OCI-LY1 (cell line): ENCODE results near the gene STRADA.

ENCODE experiments used
- H2AFZ ChIP-seq: fragments of 200-600 bp; sonication (generic), shearing (Covaris generic); 2 replicates; pipeline ENCODE4 v1.6.0; 2014; ENCODE audit warnings: antibody characterized with exemption, mild to moderate bottlenecking, low read length
- H3F3A ChIP-seq: fragments of 200-600 bp; sonication (generic), shearing (Covaris generic); 2 replicates; pipeline ENCODE4 v1.6.0; 2014; ENCODE audit warnings: mild to moderate bottlenecking, antibody characterized with exemption, low read length, moderate library complexity; ENCODE audit not compliant: insufficient read depth
- H3K27ac ChIP-seq: fragments of 200-600 bp; sonication (generic); 2 replicates; pipeline ENCODE4 v1.5.1; 2014; ENCODE audit warnings: low read length, mixed run types, mild to moderate bottlenecking, low read depth; ENCODE audit not compliant: poor library complexity, severe bottlenecking
- H3K27me3 ChIP-seq: fragments of 200-600 bp; sonication (generic); 2 replicates; pipeline ENCODE4 v1.6.0; 2014; ENCODE audit warnings: antibody characterized with exemption, mild to moderate bottlenecking, low read length, moderate library complexity; ENCODE audit not compliant: insufficient read depth
- H3K36me3 ChIP-seq: fragments of 200-600 bp; sonication (generic); 2 replicates; pipeline ENCODE4 v1.6.1; 2014; ENCODE audit warnings: mild to moderate bottlenecking, antibody characterized with exemption, low read length, moderate library complexity, mixed read lengths; ENCODE audit not compliant: insufficient read depth
- H3K4me1 ChIP-seq: fragments of 200-600 bp; sonication (generic); 2 replicates; pipeline ENCODE4 v1.5.1; 2014; ENCODE audit warnings: mild to moderate bottlenecking, low read length, moderate library complexity; ENCODE audit not compliant: insufficient read depth, severe bottlenecking
- H3K4me2 ChIP-seq: fragments of 200-600 bp; sonication (generic), shearing (Covaris generic); 2 replicates; pipeline ENCODE4 v1.6.1; 2014; ENCODE audit warnings: low read length
- H3K4me3 ChIP-seq: fragments of 200-600 bp; sonication (generic); 2 replicates; pipeline ENCODE4 v1.5.1; 2014; ENCODE audit warnings: low read length, low read depth, mild to moderate bottlenecking, mixed read lengths; ENCODE audit not compliant: poor library complexity, severe bottlenecking
- H3K79me2 ChIP-seq: fragments of 200-600 bp; shearing (Covaris generic); 2 replicates; pipeline ENCODE4 v1.6.1; 2016; ENCODE audit warnings: mixed run types, low read length, mixed read lengths; ENCODE audit not compliant: insufficient read depth
- H3K9ac ChIP-seq: fragments of 200-600 bp; sonication (generic), shearing (Covaris generic); 2 replicates; pipeline ENCODE4 v1.6.1; 2014; ENCODE audit warnings: mild to moderate bottlenecking, low read length, mixed read lengths
- H3K9me2 ChIP-seq: fragments of 200-600 bp; sonication (generic), shearing (Covaris generic); 2 replicates; pipeline ENCODE4 v1.6.1; 2014; ENCODE audit warnings: low read depth, mild to moderate bottlenecking, low read length, mixed read lengths
- H3K9me3 ChIP-seq: fragments of 200-600 bp; shearing (Covaris generic); 2 replicates; pipeline ENCODE4 v1.6.1; 2014; ENCODE audit warnings: low read length, mixed read lengths
- H4K20me1 ChIP-seq: fragments of 200-600 bp; sonication (generic), shearing (Covaris generic); 2 replicates; pipeline ENCODE4 v1.6.0; 2016; ENCODE audit warnings: mild to moderate bottlenecking, low read length; ENCODE audit not compliant: insufficient read depth
- CTCF ChIP-seq: fragments of 200-600 bp; sonication (generic), shearing (Covaris generic); IDR thresholded peaks from 2 replicates; pipeline ENCODE4 v1.5.1; 2017; ENCODE audit warnings: mild to moderate bottlenecking, antibody characterized with exemption, low read length, moderate library complexity, mixed read lengths
- EZH2 ChIP-seq: fragments of 200-600 bp; sonication (generic), shearing (Covaris generic); IDR thresholded peaks from 2 replicates; pipeline ENCODE4 v1.8.0; 2017; ENCODE audit warnings: borderline replicate concordance, mixed run types, mild to moderate bottlenecking, antibody characterized with exemption, low read length, moderate library complexity, mixed read lengths

STRADA gene

GRCh38 chr17:63754046-63754445 is 12.4 kb upstream of the STRADA start:
- Histone ChIP-seq H3K4me2 (no peak overlapping the region), H3K79me2 (no peaks in the 10 kb centered on the region), H4K20me1 (no peaks in the 10 kb centered on the region), H3K9ac (no peak overlapping the region), H3F3A (no peaks in the 10 kb centered on the region), H3K4me3 (no peak overlapping the region), H3K4me1 (no peaks in the 10 kb centered on the region), H3K36me3 (peaks cover 97% of the 10 kb centered on the region), H3K9me3 (no peaks in the 10 kb centered on the region), H2AFZ (no peak overlapping the region), H3K27ac (no peak overlapping the region), H3K9me2 (no peaks in the 10 kb centered on the region), H3K27me3 (no peaks in the 10 kb centered on the region)
- TF ChIP-seq EZH2 (no peak), CTCF (no peak)

- Histone ChIP-seq H2AFZ (no peak overlapping the region), H3K4me1 (no peaks in the 10 kb centered on the region), H3K9me3 (no peaks in the 10 kb centered on the region), H3K9ac (no peak overlapping the region), H3K4me3 (no peak overlapping the region), H3F3A (no peaks in the 10 kb centered on the region), H3K27me3 (no peaks in the 10 kb centered on the region), H3K36me3 (peaks cover 93% of the 10 kb centered on the region), H3K27ac (no peak overlapping the region), H3K79me2 (no peaks in the 10 kb centered on the region), H3K4me2 (no peak overlapping the region), H3K9me2 (no peaks in the 10 kb centered on the region), H4K20me1 (no peaks in the 10 kb centered on the region)
- no peak for TF ChIP-seq CTCF
- no peak for TF ChIP-seq EZH2
These were observed 11.6 kb upstream of the STRADA start for GRCh38 chr17:63753215-63753614.

GRCh38 chr17:63752707-63753106 is 11.1 kb upstream of the STRADA start:
- H3K27me3 ChIP-seq: no peaks in the 10 kb centered on the region
- H3K4me3 ChIP-seq: no peak overlapping the region
- no peaks in the 10 kb centered on the region for H3F3A ChIP-seq
- H3K79me2 ChIP-seq: no peaks in the 10 kb centered on the region
- no peaks in the 10 kb centered on the region for H3K9me3 ChIP-seq
- no peak overlapping the region for H3K9ac ChIP-seq
- no peaks in the 10 kb centered on the region for H3K4me1 ChIP-seq
- no peak overlapping the region for H2AFZ ChIP-seq
- no peaks in the 10 kb centered on the region for H3K9me2 ChIP-seq
- peaks cover 93% of the 10 kb centered on the region for H3K36me3 ChIP-seq
- no peaks in the 10 kb centered on the region for H4K20me1 ChIP-seq
- TF ChIP-seq CTCF: no peak
- no peak overlapping the region for H3K27ac ChIP-seq
- no peak overlapping the region for H3K4me2 ChIP-seq
